ENCODE data around the gene NECTIN3. TPM values are rescaled to one million over a fixed set of nuclear protein-coding genes. Genes with fewer than 3 reads are reported as not detected.

NECTIN3 gene
- total and polyA plus RNA-seq, 4 donors, result 9.0 to 31.8 (median 15.3) TPM

- no peaks in the 10 kb centered on the region for H3K27me3 ChIP-seq (ENCODE audit: control insufficient read depth in 4 of 4, insufficient read depth in 4 of 4, low read length in 3 of 4)
- H3K36me3 ChIP-seq (ENCODE audit: control insufficient read depth in 4 of 4, insufficient read depth in 3 of 4, low read depth in 1 of 4, low read length in 3 of 4), result peaks cover 4 to 23% (median 12%) of the 10 kb centered on the region in 4 donors
- 95% methylated on average over 3 of the region's 3 CpGs for WGBS
- DNase-seq (ENCODE audit: low spot score), result no peak
- H3K4me3 ChIP-seq (ENCODE audit: low read depth in 1 of 3, low read length in 3 of 3), result no peak overlapping the region
- no peaks in the 10 kb centered on the region for H3K4me1 ChIP-seq (ENCODE audit: control insufficient read depth in 4 of 4, insufficient read depth in 4 of 4, low read length in 3 of 4)
- H3K9ac ChIP-seq (ENCODE audit: low read depth in 1 of 2, low read length in 2 of 2), result no peak overlapping the region
- H3K27ac ChIP-seq (ENCODE audit: low read depth in 1 of 2, low read length in 2 of 2), result no peak overlapping the region
- TF ChIP-seq EGR1 (IDR thresholded peaks at IDR 0.05; ENCODE audit: low read depth in 2 of 2), result no peak
- no peak for TF ChIP-seq GABPA (IDR thresholded peaks at IDR 0.05 in 1 of 2, conservative IDR thresholded peaks at IDR 0.05 in 1 of 2)
- no peak for TF ChIP-seq ZBTB33 (IDR thresholded peaks at IDR 0.05)
- no peak for TF ChIP-seq HNF4G (IDR thresholded peaks at IDR 0.05)
- no peaks in the 10 kb centered on the region for H3K9me3 ChIP-seq (ENCODE audit: control insufficient read depth in 4 of 4, low read length in 3 of 4)
Measured at GRCh38 chr3:111193472-111193871, 121.9 kb downstream of the NECTIN3 start.

GRCh38 chr3:111194048-111194447, 122.4 kb downstream of the NECTIN3 start:
- Histone ChIP-seq H3K27ac (ENCODE audit: low read depth in 1 of 2, low read length in 2 of 2) (no peak overlapping the region), H3K4me3 (ENCODE audit: low read depth in 1 of 3, low read length in 3 of 3) (no peak overlapping the region), H3K36me3 (ENCODE audit: control insufficient read depth in 4 of 4, insufficient read depth in 3 of 4, low read depth in 1 of 4, low read length in 3 of 4) (peaks cover 4 to 19% (median 12%) of the 10 kb centered on the region in 4 donors), H3K9me3 (ENCODE audit: control insufficient read depth in 4 of 4, low read length in 3 of 4) (no peaks in the 10 kb centered on the region), H3K9ac (ENCODE audit: low read depth in 1 of 2, low read length in 2 of 2) (no peak overlapping the region), H3K27me3 (ENCODE audit: control insufficient read depth in 4 of 4, insufficient read depth in 4 of 4, low read length in 3 of 4) (no peaks in the 10 kb centered on the region), H3K4me1 (ENCODE audit: control insufficient read depth in 4 of 4, insufficient read depth in 4 of 4, low read length in 3 of 4) (no peaks in the 10 kb centered on the region)
- TF ChIP-seq TAF1 (conservative IDR thresholded peaks at IDR 0.05) (no peak), RAD21 (IDR thresholded peaks at IDR 0.05) (no peak), MAX (IDR thresholded peaks at IDR 0.05) (no peak), HNF4A (conservative IDR thresholded peaks at IDR 0.05) (no peak), GABPA (IDR thresholded peaks at IDR 0.05 in 1 of 2, conservative IDR thresholded peaks at IDR 0.05 in 1 of 2) (no peak), EGR1 (IDR thresholded peaks at IDR 0.05; ENCODE audit: low read depth in 2 of 2) (no peak), FOXA2 (IDR thresholded peaks at IDR 0.05) (no peak), REST (IDR thresholded peaks at IDR 0.05) (no peak), JUND (IDR thresholded peaks at IDR 0.05) (no peak), NR2F2 (IDR thresholded peaks at IDR 0.05) (no peak), ATF3 (IDR thresholded peaks at IDR 0.05) (no peak)
- no peak for DNase-seq (ENCODE audit: low spot score)
- WGBS, result 97% methylated on average over 1 of the region's 1 CpG

Data from liver (tissue), 9 donors.